IPS DF 4.7 (cell line): ENCODE results near the gene ABI2.

Source experiments
- DNase-seq: peaks from one replicate; pipeline ENCODE4 v3.0.0-alpha.2; 2013; ENCODE audit warnings: low spot score; ENCODE audit errors: extremely low read depth

The ABI2 gene

DNA sequence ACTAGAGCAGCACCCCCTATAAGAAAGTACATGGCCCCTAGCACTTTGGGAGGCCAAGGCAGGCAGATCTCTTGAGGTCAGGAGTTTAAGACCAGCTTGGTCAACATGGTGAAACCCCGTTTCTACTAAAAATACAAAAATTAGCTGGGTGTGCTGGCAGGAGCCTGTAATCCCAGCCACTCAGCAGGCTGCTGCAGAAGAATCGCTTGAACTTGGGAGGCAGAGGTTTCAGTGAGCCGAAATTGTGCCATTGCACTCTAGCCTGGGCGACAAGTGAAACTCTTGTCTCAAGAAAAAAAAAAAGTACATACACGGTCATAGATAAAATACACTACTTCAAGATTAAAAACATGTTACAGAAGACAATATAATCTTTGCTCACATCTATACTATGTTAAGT, 143.1 kb downstream of the ABI2 start:
- DNase-seq = no peak

DNA sequence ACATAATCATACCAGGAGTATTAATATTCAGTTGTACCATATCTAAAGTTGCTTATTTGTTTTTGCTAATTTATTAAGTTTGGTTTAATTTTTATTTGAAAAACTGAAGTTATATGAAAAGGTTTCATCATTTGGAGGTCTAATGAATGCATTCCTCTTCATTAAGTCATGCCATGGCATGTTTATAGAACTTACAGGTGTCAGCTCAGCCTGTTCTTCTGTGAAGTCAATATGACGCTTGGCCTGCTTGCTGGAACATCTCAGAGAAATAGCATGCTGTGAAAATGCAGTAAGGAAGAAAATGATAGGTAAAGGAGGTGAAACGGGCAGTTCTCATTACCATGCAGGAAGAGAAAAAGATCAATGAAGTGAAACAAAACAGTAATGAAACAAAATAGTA, 148.7 kb downstream of the ABI2 start:
- DNase-seq = no peak

DNA sequence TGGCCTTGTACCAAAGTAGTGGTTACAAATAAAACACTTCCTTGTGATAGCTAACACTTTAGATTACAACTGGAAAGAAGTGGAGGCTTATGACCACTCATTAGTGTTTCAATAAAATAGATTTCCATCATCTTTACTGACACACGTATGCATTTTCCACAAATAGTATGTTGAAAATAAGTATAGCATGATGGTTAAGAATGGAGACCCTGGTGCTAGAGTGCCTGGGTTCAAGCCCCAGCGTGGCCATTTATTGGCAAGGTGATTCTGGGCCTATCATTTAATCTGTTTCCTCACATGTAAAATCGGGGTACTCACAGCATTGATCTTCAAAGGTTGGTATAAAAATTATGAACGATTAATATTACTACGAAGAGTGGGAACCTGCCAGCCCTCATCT, 152.4 kb downstream of the ABI2 start:
- no peak for DNase-seq

DNA sequence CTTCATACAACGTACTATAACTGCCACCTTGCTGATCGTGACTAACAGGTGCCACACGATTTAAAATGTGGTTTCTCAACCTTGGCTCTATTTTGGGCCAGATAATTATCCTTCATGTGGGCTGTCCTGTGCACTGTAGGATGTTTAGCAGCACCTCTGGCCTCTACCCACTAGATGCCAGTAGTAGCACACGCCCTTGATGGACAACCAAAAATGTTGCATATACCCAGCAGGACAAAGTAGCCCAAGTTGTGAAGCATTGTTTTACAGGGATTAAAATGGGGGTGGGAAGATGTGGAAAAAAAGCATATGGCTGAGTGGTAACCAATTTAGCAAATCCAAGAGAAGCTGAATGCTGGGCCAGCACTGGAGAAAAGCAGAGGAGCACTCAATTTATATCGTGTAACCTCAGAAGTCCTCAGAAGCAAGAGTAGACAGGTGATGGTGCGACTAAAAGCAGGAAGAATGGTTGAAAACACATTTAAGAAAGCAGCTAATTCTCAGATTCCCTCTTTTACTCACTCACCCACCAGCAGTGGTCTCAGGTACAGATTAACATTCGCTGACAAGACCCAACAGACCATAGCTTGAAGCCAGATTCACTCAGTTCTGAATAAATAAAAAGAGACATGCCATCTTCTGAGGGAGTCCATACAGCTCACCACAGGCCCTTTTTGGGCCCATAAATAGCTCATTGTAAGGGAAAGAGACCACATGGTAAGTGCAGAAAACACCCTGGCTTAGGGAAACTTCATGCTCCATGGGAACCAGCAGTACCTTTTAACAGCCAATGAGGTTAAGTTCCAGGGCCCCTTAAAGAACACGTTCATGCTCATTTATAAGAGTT, 156.3 kb downstream of the ABI2 start:
- no peak for DNase-seq

DNA sequence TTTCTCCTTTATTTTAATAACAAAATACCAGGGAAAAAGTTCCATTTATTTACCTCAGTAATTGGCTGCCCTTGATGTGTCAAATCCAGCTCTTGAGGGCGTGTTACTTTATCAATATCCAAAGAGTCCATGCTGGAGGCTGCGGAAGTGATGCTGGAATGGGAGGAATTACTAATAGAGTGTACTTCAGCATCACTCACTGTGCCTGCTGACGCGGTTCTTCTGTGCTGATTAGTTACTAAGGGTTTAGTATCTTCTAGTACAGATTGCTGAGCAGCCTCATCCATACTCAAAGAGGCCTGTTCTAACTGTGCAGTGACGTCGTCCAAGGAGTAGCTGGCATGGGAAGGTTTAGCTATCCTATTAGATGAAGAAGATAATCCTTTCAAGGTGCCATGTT, 161.3 kb downstream of the ABI2 start:
- no peak for DNase-seq

DNA sequence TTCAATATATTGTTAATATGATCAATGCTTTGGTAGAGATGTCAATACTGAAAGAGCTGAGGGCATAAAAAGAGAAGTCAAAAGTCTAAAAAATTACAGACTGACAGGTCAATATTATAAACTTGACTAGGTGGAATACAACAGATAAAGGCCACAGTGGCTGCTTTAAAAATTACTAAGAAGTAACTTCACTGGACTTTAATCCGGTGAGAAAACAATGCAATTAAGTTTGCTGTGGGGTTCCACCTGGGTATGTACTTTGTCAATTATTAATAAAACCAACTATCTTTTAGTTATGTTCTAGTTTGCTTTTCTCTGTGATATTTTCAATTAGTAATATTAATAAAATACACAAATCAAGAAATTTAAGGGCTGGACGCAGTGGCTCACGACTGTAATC, 162.2 kb downstream of the ABI2 start:
- DNase-seq = no peak

DNA sequence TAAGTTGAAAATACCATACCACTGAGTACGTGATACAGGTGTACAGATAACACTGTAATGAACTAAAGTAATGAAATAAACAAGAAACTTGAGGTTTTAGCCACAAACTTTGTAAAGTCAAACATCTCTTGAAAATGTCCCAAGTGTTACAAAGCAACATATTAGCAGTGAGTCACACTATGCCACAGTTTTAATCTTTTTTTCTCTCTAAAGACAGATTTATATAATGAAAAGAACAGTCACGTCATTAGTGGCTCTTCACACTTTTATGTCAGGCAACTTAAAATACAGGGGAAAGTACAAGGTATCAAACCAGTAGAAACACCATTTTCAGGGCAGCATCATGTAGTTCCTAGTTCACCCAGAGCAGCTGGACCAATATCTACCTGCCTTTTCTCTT, 164.8 kb downstream of the ABI2 start:
- no peak for DNase-seq
